Measurements from ENCODE around the gene ASAP2. TPM values are rescaled to one million over a fixed set of nuclear protein-coding genes. Genes with fewer than 3 reads are reported as not detected.
A peak's percentile ranks its signal among the peaks of the same experiment; 100 is the strongest.

The ASAP2 gene
- polyA plus RNA-seq, 1 donor (not counting 4 experiments of a cell fraction or from before 2014, with no cell fraction given), result 54.2 TPM

DNA sequence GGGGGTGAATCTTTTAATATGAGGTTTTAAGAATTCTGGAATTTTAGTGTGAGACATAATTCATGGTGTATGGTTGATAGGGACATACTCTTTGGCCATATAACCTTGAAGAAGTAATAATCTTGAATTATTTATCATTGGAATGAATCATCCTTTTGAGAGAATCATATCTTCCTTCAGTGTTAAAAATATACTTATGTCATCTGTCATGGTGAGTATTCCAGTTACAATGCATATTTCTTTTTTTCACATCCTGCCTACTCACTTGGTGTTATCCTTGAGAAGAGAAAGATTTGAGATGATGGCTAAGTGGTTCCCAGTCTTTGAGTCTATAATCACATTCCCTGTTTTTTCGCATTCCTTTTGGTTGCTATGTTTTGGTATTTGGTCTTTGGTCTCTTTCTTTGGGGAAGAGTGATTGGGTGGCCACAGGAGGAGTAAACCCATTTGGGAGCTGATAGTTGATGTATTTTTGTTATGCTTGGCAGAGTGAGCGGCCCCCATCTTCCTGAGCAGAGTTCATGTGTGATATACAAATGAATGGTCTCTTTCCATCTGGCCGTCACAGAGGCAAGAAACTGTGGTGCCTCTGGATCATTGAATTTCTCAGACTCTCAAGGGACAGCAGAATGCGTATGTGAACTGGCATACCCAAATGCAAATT, 21.6 kb downstream of the ASAP2 start:
- Histone ChIP-seq H3K4me2 (ENCODE audit: control insufficient read depth, extremely low read depth, insufficient read depth, low read depth, low read length) (peak overlapping the region; percentile 1), H2AFZ (ENCODE audit: control insufficient read depth, low read length) (no peak overlapping the region), H4K20me1 (ENCODE audit: control insufficient read depth, extremely low read depth, insufficient read depth, low read length) (no peaks in the 10 kb centered on the region), H3K36me3 (ENCODE audit: control insufficient read depth in 2 of 2, extremely low read depth in 1 of 2, insufficient read depth in 2 of 2, low read length in 2 of 2) (peaks cover 0 to 15% of the 10 kb centered on the region in 2 experiments), H3K9ac (ENCODE audit: control insufficient read depth, extremely low read depth, insufficient read depth, low read length) (no peak overlapping the region), H3K79me2 (ENCODE audit: control insufficient read depth, insufficient read depth, low read length) (peaks cover 98% of the 10 kb centered on the region), H3K4me1 (ENCODE audit: control insufficient read depth, extremely low read depth, insufficient read depth, low read length) (peaks cover 55% of the 10 kb centered on the region), H3K9me1 (ENCODE audit: control insufficient read depth, extremely low read depth, insufficient read depth, low read length) (peaks cover 6% of the 10 kb centered on the region), H3K4me3 (ENCODE audit: control insufficient read depth in 2 of 3, extremely low read depth in 1 of 3, insufficient read depth in 2 of 3, low read depth in 1 of 3, low read length in 3 of 3) (no peak overlapping the region), H3K27me3 (ENCODE audit: control insufficient read depth, extremely low read depth, insufficient read depth, low read length) (no peaks in the 10 kb centered on the region), H3K27ac (ENCODE audit: control insufficient read depth, insufficient read depth, low read length) (peak overlapping the region; percentile 0), H3K9me3 (ENCODE audit: control insufficient read depth, low read depth, low read length) (no peaks in the 10 kb centered on the region)
- dilution Hi-C loops (cut with MboI; ENCODE audit: extremely low pct_ligation_motif_present, low sequenced_read_pairs), result no loop called here
- DNase-seq (ENCODE audit: low read depth, low spot score), result no peak
- no peak for TF ChIP-seq EZH2 (IDR thresholded peaks at IDR 0.05; ENCODE audit: low read length)
- no peak for TF ChIP-seq CTCF (optimal IDR thresholded peaks at IDR 0.05 in 1 of 3, IDR thresholded peaks at IDR 0.05 in 1 of 3, conservative IDR thresholded peaks at IDR 0.05 in 1 of 3; ENCODE audit: extremely low read depth in 1 of 3, insufficient read depth in 2 of 3, low read length in 3 of 3)
- no peak for FAIRE-seq

- TF ChIP-seq EZH2 (IDR thresholded peaks at IDR 0.05; ENCODE audit: low read length), result no peak
- no peak for TF ChIP-seq CTCF (optimal IDR thresholded peaks at IDR 0.05 in 1 of 3, IDR thresholded peaks at IDR 0.05 in 1 of 3, conservative IDR thresholded peaks at IDR 0.05 in 1 of 3; ENCODE audit: extremely low read depth in 1 of 3, insufficient read depth in 2 of 3, low read length in 3 of 3)
- peak overlapping the region; percentile 1 for H3K4me2 ChIP-seq (ENCODE audit: control insufficient read depth, extremely low read depth, insufficient read depth, low read depth, low read length)
- H3K79me2 ChIP-seq (ENCODE audit: control insufficient read depth, insufficient read depth, low read length), result peaks cover 96% of the 10 kb centered on the region
- peaks cover 0 to 15% of the 10 kb centered on the region in 2 experiments for H3K36me3 ChIP-seq (ENCODE audit: control insufficient read depth in 2 of 2, extremely low read depth in 1 of 2, insufficient read depth in 2 of 2, low read length in 2 of 2)
- H3K27me3 ChIP-seq (ENCODE audit: control insufficient read depth, extremely low read depth, insufficient read depth, low read length), result no peaks in the 10 kb centered on the region
- FAIRE-seq, result no peak
- no peak overlapping the region for H3K9ac ChIP-seq (ENCODE audit: control insufficient read depth, extremely low read depth, insufficient read depth, low read length)
- no peak overlapping the region for H3K4me3 ChIP-seq (ENCODE audit: control insufficient read depth in 2 of 3, extremely low read depth in 1 of 3, insufficient read depth in 2 of 3, low read depth in 1 of 3, low read length in 3 of 3)
- peak overlapping the region; percentile 0 for H3K27ac ChIP-seq (ENCODE audit: control insufficient read depth, insufficient read depth, low read length)
- no peak overlapping the region for H2AFZ ChIP-seq (ENCODE audit: control insufficient read depth, low read length)
- H4K20me1 ChIP-seq (ENCODE audit: control insufficient read depth, extremely low read depth, insufficient read depth, low read length), result no peaks in the 10 kb centered on the region
- H3K9me1 ChIP-seq (ENCODE audit: control insufficient read depth, extremely low read depth, insufficient read depth, low read length), result peaks cover 6% of the 10 kb centered on the region
- dilution Hi-C loops (cut with MboI; ENCODE audit: extremely low pct_ligation_motif_present, low sequenced_read_pairs), result no loop called here
- H3K4me1 ChIP-seq (ENCODE audit: control insufficient read depth, extremely low read depth, insufficient read depth, low read length), result peaks cover 62% of the 10 kb centered on the region
- DNase-seq (ENCODE audit: low read depth, low spot score), result no peak
- H3K9me3 ChIP-seq (ENCODE audit: control insufficient read depth, low read depth, low read length), result no peaks in the 10 kb centered on the region
These were observed 22.3 kb downstream of the ASAP2 start for GRCh38 chr2:9228781-9229469.
